GM18517 (cell line): ENCODE data around the gene SGTB.

ENCODE experiments used
- ATAC-seq: cut with Tn5 transposase; IDR thresholded peaks from one replicate; pipeline ENCODE4 v1.9.1; 2021; ENCODE audit warnings: mild to moderate bottlenecking, moderate library complexity; ENCODE audit not compliant: unreplicated experiment

SGTB gene

GRCh38 chr5:65721720-65722574 lies at the start of gene SGTB, which contains the start of gene NLN:
TSS of gene SGTB (minus strand) at chr5:65722109. CDS start at chr5:65720807, 1,302 bp downstream.
TSS of gene NLN (plus strand) at chr5:65722205. CDS start at chr5:65722374, 169 bp downstream.
- ATAC-seq = peak; percentile 81

DNA sequence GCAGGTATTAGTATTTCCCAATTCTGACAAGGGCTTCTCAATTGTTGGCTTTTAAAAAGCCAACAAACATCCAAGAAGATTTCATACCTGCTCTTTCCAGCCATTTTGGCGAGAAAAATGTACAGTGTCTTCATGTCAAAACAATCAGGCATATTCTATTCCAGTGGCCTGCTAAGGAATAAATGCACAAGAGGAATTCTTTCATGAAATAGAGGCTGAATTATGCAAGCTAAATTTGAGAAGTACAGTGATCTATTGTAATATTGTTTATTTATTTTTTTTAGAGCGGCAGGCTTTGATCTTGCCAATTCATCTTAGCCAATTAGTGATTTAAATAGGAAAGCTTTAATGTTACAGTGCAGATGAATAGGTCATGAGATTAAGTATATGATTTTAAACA lies 49.4 kb upstream of the SGTB start:
- ATAC-seq = no peak

GRCh38 chr5:65769539-65769938 lies 47.6 kb upstream of the SGTB start:
- ATAC-seq = no peak

GRCh38 chr5:65768723-65769346 lies 46.9 kb upstream of the SGTB start:
- ATAC-seq = no peak

DNA sequence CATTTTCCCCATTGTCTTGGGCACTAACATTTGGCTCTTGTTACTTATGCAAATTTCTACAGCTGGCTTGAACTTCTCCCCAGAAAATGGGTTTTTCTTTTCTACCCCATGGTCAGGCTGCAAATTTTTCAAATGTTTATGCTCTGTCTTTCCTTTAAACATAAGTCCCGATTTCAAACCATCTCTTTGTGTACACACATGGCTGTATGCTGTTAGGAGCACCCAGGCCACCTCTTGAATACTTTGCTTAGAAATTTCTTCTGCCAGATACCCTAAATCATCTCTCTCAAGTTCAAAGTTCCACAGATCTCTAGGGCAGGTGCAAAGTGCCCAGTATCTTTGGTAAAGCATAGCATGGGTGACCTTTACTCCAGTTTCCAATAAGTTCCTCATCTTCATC lies 45.7 kb upstream of the SGTB start:
- ATAC-seq = no peak

- ATAC-seq = no peak
These were observed 44.9 kb upstream of the SGTB start for GRCh38 chr5:65766781-65767180.

GRCh38 chr5:65766175-65766574 lies 44.3 kb upstream of the SGTB start:
- no peak for ATAC-seq

DNA sequence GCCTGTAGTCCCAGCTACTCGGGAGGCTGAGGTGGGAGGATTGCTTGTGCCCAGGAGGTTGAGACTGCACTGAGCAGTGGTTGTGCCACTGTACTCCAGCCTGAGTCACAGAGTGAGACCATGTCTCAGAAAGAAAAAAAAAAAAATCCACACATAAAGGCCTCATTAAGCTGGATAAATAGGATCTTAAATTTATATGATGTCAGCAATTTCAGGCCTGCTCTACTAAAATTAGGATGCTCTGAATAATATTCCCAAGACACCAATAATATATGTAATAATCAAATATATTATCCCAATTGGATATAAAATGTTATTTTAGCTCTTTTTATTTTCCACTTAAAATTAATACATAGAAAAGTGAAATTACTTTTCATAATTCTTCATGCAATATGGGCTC lies 43.7 kb upstream of the SGTB start:
- ATAC-seq = no peak

- ATAC-seq = no peak
These were observed 40.3 kb upstream of the SGTB start for GRCh38 chr5:65762234-65762633.

GRCh38 chr5:65760504-65761275 lies 38.8 kb upstream of the SGTB start:
- no peak for ATAC-seq

DNA sequence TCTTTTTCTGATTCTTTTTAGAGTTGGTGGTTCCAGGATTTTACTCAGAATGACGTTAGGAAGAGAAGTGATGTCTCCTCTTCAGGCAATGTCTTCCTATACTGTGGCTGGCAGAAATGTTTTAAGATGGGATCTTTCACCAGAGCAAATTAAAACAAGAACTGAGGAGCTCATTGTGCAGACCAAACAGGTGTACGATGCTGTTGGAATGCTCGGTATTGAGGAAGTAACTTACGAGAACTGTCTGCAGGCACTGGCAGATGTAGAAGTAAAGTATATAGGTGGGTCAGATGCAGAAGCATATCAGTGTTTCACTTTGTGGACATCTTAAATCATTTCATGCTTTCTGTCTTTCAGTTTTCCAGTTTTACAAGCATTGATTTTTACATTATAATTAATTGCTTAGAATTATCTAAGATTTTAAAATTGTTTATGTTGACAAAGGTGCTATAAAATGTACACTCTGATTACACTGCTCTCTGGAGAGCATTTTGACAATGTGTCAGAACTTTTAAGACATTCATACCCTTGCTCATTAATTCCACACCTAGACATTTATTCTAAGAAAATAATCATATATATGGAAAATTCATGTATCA lies 36.7 kb upstream of the SGTB start:
- no peak for ATAC-seq

- ATAC-seq = no peak
These were observed 31.3 kb upstream of the SGTB start for GRCh38 chr5:65753189-65753588.

GRCh38 chr5:65750938-65751337 lies 29.0 kb upstream of the SGTB start:
- ATAC-seq = no peak

GRCh38 chr5:65749956-65750355 lies 28.0 kb upstream of the SGTB start:
- ATAC-seq = no peak

- ATAC-seq = no peak
These were observed 27.4 kb upstream of the SGTB start for GRCh38 chr5:65749221-65749844.

- peak; percentile 88 for ATAC-seq
These were observed 20.8 kb upstream of the SGTB start for GRCh38 chr5:65742565-65743231.

DNA sequence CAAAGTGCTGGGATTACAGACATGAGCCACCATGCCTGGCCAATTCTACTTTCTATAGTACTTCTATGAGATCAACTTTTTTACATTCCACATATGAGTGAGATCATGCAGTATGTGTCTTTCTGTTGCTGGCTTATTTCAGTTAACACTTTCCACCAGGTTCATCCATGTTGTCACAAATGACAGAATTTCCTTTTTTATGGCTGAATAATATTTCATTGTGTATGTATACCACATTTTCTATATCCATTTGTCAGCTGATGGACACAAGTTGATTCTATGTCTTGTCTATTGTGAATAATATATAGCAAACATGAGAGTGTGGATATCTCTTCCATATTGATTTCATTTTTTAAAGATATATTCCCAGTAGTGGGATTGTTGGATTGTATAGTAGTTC lies 17.3 kb upstream of the SGTB start:
- ATAC-seq = no peak

DNA sequence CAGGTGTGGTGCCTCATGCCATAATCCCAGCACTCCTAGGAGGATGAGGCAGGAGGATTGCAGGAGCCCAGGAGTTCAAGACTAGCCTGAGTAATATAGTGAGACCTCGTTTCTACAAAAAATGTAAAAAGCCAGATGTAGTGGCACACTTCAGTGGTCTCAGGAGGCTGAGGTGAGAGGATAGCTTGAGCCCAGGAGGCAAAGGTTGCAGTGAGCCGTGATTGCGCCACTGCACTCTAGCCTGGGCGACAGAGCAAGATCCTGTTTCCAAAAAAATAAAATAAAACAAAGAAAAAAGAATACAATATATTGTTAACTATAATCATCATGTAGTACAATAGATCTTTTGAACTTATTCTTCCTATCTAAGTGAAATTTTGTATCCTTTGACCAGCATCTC lies 16.4 kb upstream of the SGTB start:
- no peak for ATAC-seq

DNA sequence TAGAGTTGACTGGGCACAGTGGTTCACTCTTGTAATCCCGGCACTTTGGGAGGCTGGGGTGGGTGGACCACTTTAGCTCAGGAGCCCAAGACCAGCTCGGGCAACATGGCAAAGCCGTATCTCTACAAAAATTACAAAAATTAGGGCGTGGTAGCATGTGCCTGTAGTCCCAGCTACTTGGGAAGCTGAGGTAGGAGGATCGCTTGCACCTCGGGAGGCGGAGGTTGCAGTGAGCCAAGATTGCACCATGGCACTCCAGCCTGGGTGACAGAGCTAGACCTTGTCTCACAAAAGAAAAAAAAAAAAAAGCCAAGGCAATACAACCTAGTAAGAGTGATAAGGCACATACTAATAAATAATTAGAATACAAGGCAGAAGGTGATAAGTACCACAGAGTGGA lies 15.9 kb upstream of the SGTB start:
- ATAC-seq = no peak

DNA sequence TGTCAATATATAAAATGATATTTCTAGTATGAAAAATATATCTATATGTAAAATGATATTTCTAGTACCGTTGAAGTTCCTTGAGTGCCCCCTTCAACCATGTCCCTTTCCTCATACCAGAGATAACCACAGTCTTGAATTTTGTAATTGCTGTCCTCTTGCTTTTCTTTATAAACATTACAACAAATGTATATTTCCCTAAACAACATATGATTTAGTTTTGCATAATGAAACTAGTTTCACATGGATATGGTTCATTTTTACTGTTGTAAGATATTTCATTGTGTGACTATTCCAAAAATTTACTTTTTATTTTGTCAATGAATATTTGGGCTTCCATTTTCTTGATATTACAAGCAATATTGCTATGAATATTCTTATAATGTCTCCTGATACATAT lies 14.1 kb upstream of the SGTB start:
- ATAC-seq = no peak
